IMR-90 (cell line): ENCODE measurements around the gene ANGPTL7. TPM values are rescaled to one million over a fixed set of nuclear protein-coding genes. Genes with fewer than 3 reads are reported as not detected.

Experiments
- ATAC-seq: fragments of 200-7000 bp; cut with Tn5 transposase; 2 replicates; pipeline ENCODE4 v1.9.1; 2020; ENCODE audit warnings: low read depth, mild to moderate bottlenecking, moderate library complexity
- BruUV-seq: library from RNA; stranded (reverse); fragments of 400-500 nt; replicated peaks from 2 replicates; lab custom pipeline; 2021; lab: Mats Ljungman, UMichigan
- CTCF ChIA-PET: fragments of 300-600 bp; formaldehyde crosslinking; extraction: SDS; loops from one replicate; lab custom pipeline; 2021; ENCODE audit warnings: antibody characterized with exemption; lab: Yijun Ruan, JAX
- POLR2A ChIA-PET: fragments of 300-600 bp; sonication (Branson Sonifier 250); formaldehyde crosslinking; loops from one replicate; lab custom pipeline; 2022; ENCODE audit warnings: antibody characterized with exemption; ENCODE audit not compliant: unreplicated experiment; lab: Charles Lee
- DNase-seq: peaks from one replicate; pipeline ENCODE4 v3.0.0; 2013
- H2AFZ ChIP-seq: replicated peaks from 2 replicates; pipeline ENCODE3; 2013; ENCODE audit warnings: low read length, mild to moderate bottlenecking; ENCODE audit not compliant: poor library complexity
- H2AK5ac ChIP-seq: 2 replicates; pipeline ENCODE4 v1.6.1; 2013; ENCODE audit warnings: low read depth, low read length, inconsistent platforms
- H2AK9ac ChIP-seq: replicated peaks from 2 replicates; pipeline ENCODE3; 2013; ENCODE audit warnings: mild to moderate bottlenecking, low read depth, low read length, moderate library complexity; ENCODE audit not compliant: poor library complexity
- H2BK120ac ChIP-seq: 2 replicates; pipeline ENCODE4 v1.6.1; 2013; ENCODE audit warnings: low read depth, low read length, inconsistent platforms
- H2BK15ac ChIP-seq: 3 replicates; pipeline ENCODE4 v1.6.1; 2013; ENCODE audit warnings: low read depth, low read length, inconsistent platforms
- H2BK20ac ChIP-seq: 2 replicates; pipeline ENCODE4 v1.6.1; 2013; ENCODE audit warnings: low read depth, mild to moderate bottlenecking, inconsistent platforms, low read length, moderate library complexity
- H2BK5ac ChIP-seq: 2 replicates; pipeline ENCODE4 v1.6.1; 2013; ENCODE audit warnings: mild to moderate bottlenecking, low read depth, low read length, inconsistent platforms; ENCODE audit not compliant: poor library complexity, severe bottlenecking
- H3K14ac ChIP-seq: replicated peaks from 2 replicates; pipeline ENCODE4 v1.6.1; 2013; ENCODE audit warnings: low read depth, low read length, inconsistent platforms
- H3K18ac ChIP-seq: 2 replicates; pipeline ENCODE4 v1.6.1; 2013; ENCODE audit warnings: low read depth, low read length, control low read depth
- H3K23ac ChIP-seq: 2 replicates; pipeline ENCODE4 v1.6.1; 2013; ENCODE audit warnings: low read depth, low read length, inconsistent platforms
- H3K27ac ChIP-seq: 2 replicates; pipeline ENCODE4 v1.5.1; 2013; ENCODE audit warnings: mild to moderate bottlenecking, control low read depth, low read length; ENCODE audit not compliant: insufficient read depth
- H3K27me3 ChIP-seq: 2 replicates; pipeline ENCODE4 v1.6.1; 2013; ENCODE audit warnings: low read length; ENCODE audit not compliant: control insufficient read depth, insufficient read depth
- H3K36me3 ChIP-seq: 2 replicates; pipeline ENCODE4 v1.6.1; 2013; ENCODE audit warnings: low read length, mixed read lengths; ENCODE audit not compliant: control insufficient read depth, insufficient read depth
- H3K4ac ChIP-seq: 2 replicates; pipeline ENCODE4 v1.6.1; 2013; ENCODE audit warnings: low read depth, low read length, inconsistent platforms
- H3K4me1 ChIP-seq: 2 replicates; pipeline ENCODE4 v1.6.1; 2013; ENCODE audit warnings: low read length, mixed read lengths; ENCODE audit not compliant: control insufficient read depth, insufficient read depth
- H3K4me2 ChIP-seq: 2 replicates; pipeline ENCODE4 v1.6.1; 2013; ENCODE audit warnings: low read depth, mild to moderate bottlenecking, control low read depth, low read length, moderate library complexity
- H3K4me3 ChIP-seq: 2 replicates; pipeline ENCODE4 v1.5.1; 2013; ENCODE audit warnings: low read depth, mild to moderate bottlenecking, control low read depth, low read length, moderate library complexity; ENCODE audit not compliant: insufficient read depth
- H3K56ac ChIP-seq: 2 replicates; pipeline ENCODE4 v1.6.1; 2013; ENCODE audit warnings: low read length, inconsistent platforms; ENCODE audit not compliant: insufficient read depth; ENCODE audit errors: extremely low read depth
- H3K79me1 ChIP-seq, 2 experiments: 2 replicates each; pipeline ENCODE4 v1.6.1; 2013; ENCODE audit warnings: low read length in 2 of 2, inconsistent platforms in 1 of 2, low read depth in 1 of 2
- H3K9ac ChIP-seq: 2 replicates; pipeline ENCODE4 v1.6.1; 2013; ENCODE audit warnings: low read depth, low read length, control low read depth
- H3K9me1 ChIP-seq: 2 replicates; pipeline ENCODE4 v1.6.1; 2013; ENCODE audit warnings: low read length, inconsistent platforms; ENCODE audit not compliant: insufficient read depth
- H3K9me3 ChIP-seq: 2 replicates; pipeline ENCODE4 v1.6.1; 2013; ENCODE audit warnings: low read length; ENCODE audit not compliant: control insufficient read depth, insufficient read depth
- H4K20me1 ChIP-seq: 2 replicates; pipeline ENCODE4 v1.6.1; 2013; ENCODE audit warnings: low read length, inconsistent platforms; ENCODE audit not compliant: insufficient read depth
- H4K5ac ChIP-seq: 2 replicates; pipeline ENCODE4 v1.6.1; 2013; ENCODE audit warnings: mild to moderate bottlenecking, low read depth, low read length, control low read depth
- H4K8ac ChIP-seq, 2 experiments: 2 replicates each; pipeline ENCODE4 v1.6.1; 2013; ENCODE audit warnings: low read depth in 2 of 2, low read length in 2 of 2, control low read depth in 1 of 2, inconsistent platforms in 1 of 2
- H4K91ac ChIP-seq: 2 replicates; pipeline ENCODE4 v1.6.1; 2013; ENCODE audit warnings: low read depth, low read length, inconsistent platforms; ENCODE audit not compliant: insufficient read depth
- BHLHE40 ChIP-seq: fragments of 150-350 bp; IDR thresholded peaks from 2 replicates; pipeline ENCODE4 v1.6.1; 2016; ENCODE audit warnings: mild to moderate bottlenecking, low read depth, low read length
- CEBPB ChIP-seq: IDR thresholded peaks from 2 replicates; pipeline ENCODE4 v1.6.1; 2012; ENCODE audit warnings: low read depth, low read length, improper control_type of control experiment
- CHD1 ChIP-seq: IDR thresholded peaks from 2 replicates; pipeline ENCODE4 v1.6.1; 2012; ENCODE audit warnings: low read depth, low read length, improper control_type of control experiment
- ELK1 ChIP-seq: fragments of 150-350 bp; IDR thresholded peaks from 2 replicates; pipeline ENCODE4 v1.6.1; 2016; ENCODE audit warnings: low read depth, mild to moderate bottlenecking, low read length, moderate library complexity, borderline replicate concordance
- FOS ChIP-seq: fragments of 150-350 bp; IDR thresholded peaks from 2 replicates; pipeline ENCODE4 v1.6.1; 2016; ENCODE audit warnings: low read depth, low read length
- MAFK ChIP-seq: IDR thresholded peaks from 2 replicates; pipeline ENCODE4 v1.6.1; 2012; ENCODE audit warnings: low read depth, low read length, improper control_type of control experiment
- MAZ ChIP-seq: IDR thresholded peaks from 2 replicates; pipeline ENCODE4 v1.6.1; 2012; ENCODE audit warnings: low read depth, mild to moderate bottlenecking, low read length, improper control_type of control experiment, moderate library complexity, borderline replicate concordance
- MXI1 ChIP-seq: IDR thresholded peaks from 2 replicates; pipeline ENCODE4 v1.6.1; 2012; ENCODE audit warnings: low read depth, mild to moderate bottlenecking, low read length, moderate library complexity, borderline replicate concordance
- POLR2A ChIP-seq: IDR thresholded peaks from 2 replicates; pipeline ENCODE4 v1.6.1; 2012; ENCODE audit warnings: mild to moderate bottlenecking, low read depth, low read length
- RAD21 ChIP-seq: IDR thresholded peaks from 2 replicates; pipeline ENCODE4 v1.6.1; 2012; ENCODE audit warnings: low read length, improper control_type of control experiment
- RCOR1 ChIP-seq: IDR thresholded peaks from 2 replicates; pipeline ENCODE4 v1.6.1; 2012; ENCODE audit warnings: mild to moderate bottlenecking, low read length, improper control_type of control experiment; ENCODE audit not compliant: insufficient replicate concordance
- RFX5 ChIP-seq: IDR thresholded peaks from 2 replicates; pipeline ENCODE4 v1.8.0; 2012; ENCODE audit warnings: low read depth, mild to moderate bottlenecking, low read length, moderate library complexity
- SMC3 ChIP-seq: fragments of 150-350 bp; IDR thresholded peaks from 2 replicates; pipeline ENCODE4 v1.6.1; 2016; ENCODE audit warnings: low read depth, mild to moderate bottlenecking, antibody characterized with exemption, low read length, moderate library complexity
- USF2 ChIP-seq: fragments of 150-350 bp; IDR thresholded peaks from 2 replicates; pipeline ENCODE4 v1.6.1; 2017; ENCODE audit warnings: mild to moderate bottlenecking, antibody characterized with exemption, low read length, low read depth
- WGBS, 2 experiments: methylation state at CpG; one replicate each; pipeline versions ENCODE4 v1.1.5 to v1.1.7; 2013; ENCODE audit warnings: missing lambda C conversion rate in 2 of 2; ENCODE audit not compliant: insufficient read length in 1 of 2; ENCODE audit errors: extremely low coverage in 2 of 2; 5-methylcytosine and 5-hydroxymethylcytosine counted together
- dilution Hi-C: fragments of 300-500 bp; cut with HindIII; formaldehyde crosslinking; loops from one replicate; pipeline ENCODE4 v1.14.3; 2018; ENCODE audit warnings: low sequenced_read_pairs; ENCODE audit not compliant: unreplicated experiment
- in situ Hi-C: fragments of 300-500 bp; cut with MboI; formaldehyde crosslinking; loops from 3 replicates; pipeline ENCODE4 v1.14.3; 2019; ENCODE audit warnings: low sequenced_read_pairs, inconsistent platforms, mixed read lengths
- intact Hi-C: fragments of 100-400 bp; cut with micrococcal nuclease; formaldehyde crosslinking; loops from 2 replicates; pipeline ENCODE4 v1.10.0; 2022
- polyA plus RNA-seq, 3 experiments: library from polyadenylated mRNA; depleted of rRNA; stranded (reverse); fragments of >200 nt; gene quantifications; 2 replicates each; pipeline ENCODE4 v1.2.3, GENCODE V29; 2012; ENCODE audit warnings: low replicate concordance in 1 of 3
- total RNA-seq: library from RNA; depleted of rRNA; stranded (reverse); fragments of >200 nt; gene quantifications from 2 replicates; pipeline ENCODE4 v1.2.3, GENCODE V29; 2012

The ANGPTL7 gene
- total and polyA plus RNA-seq, 2 of the 4 experiments (the other 2 are of a cell fraction), result under 0.01 TPM; not detected in 1

- TF ChIP-seq MAFK (no peak), ELK1 (no peak)
Measured at GRCh38 chr1:11142618-11143391, 46.4 kb upstream of the ANGPTL7 start (continued).

GRCh38 chr1:11143401-11143800 is 45.8 kb upstream of the ANGPTL7 start:
- intact Hi-C loops, result no loop called here
- WGBS, 2 experiments, result 100% methylated on average over 2 of the region's 5 CpGs; no CpG with 5 or more reads in 1 of the 2 experiments
- no peak overlapping the region for H2BK15ac ChIP-seq
- TF ChIP-seq MXI1, result no peak
- no peak for TF ChIP-seq RAD21
- TF ChIP-seq RCOR1, result no peak
- TF ChIP-seq BHLHE40, result no peak
- TF ChIP-seq ELK1, result no peak
- TF ChIP-seq USF2, result no peak
- no peak for TF ChIP-seq SMC3
- no peak for TF ChIP-seq CHD1
- TF ChIP-seq MAZ, result no peak
- no peak for TF ChIP-seq POLR2A
- TF ChIP-seq CEBPB, result no peak
- no peak for TF ChIP-seq RFX5
- TF ChIP-seq FOS, result no peak

More at GRCh38 chr1:11143401-11143800, 45.8 kb upstream of the ANGPTL7 start:
- Histone ChIP-seq H3K9ac (no peak overlapping the region), H3K79me1 (no peaks in the 10 kb centered on the region), H2AFZ (no peak overlapping the region), H3K27ac (no peak overlapping the region), H3K23ac (no peak overlapping the region), H3K4me2 (no peak overlapping the region), H2AK9ac (no peak overlapping the region), H2AK5ac (no peak overlapping the region), H3K4me3 (no peak overlapping the region), H3K36me3 (peaks cover 24% of the 10 kb centered on the region), H3K56ac (no peak overlapping the region), H3K9me1 (peaks cover 5% of the 10 kb centered on the region; the same call in 1 of the 2 replicates), H3K4ac (no peak overlapping the region), H3K27me3 (no peaks in the 10 kb centered on the region), H2BK20ac (no peak overlapping the region), H4K91ac (no peak overlapping the region), H3K18ac (no peak overlapping the region), H2BK120ac (no peak overlapping the region), H3K4me1 (peaks cover 6% of the 10 kb centered on the region), H4K8ac (no peak overlapping the region), H2BK5ac (no peak overlapping the region), H4K20me1 (no peaks in the 10 kb centered on the region), H4K5ac (no peak overlapping the region), H3K9me3 (no peaks in the 10 kb centered on the region), H3K14ac (no peak overlapping the region)
- dilution Hi-C loops (no loop called here), in situ Hi-C loops (no loop called here)
- no peak for DNase-seq
- ChIA-PET CTCF (no interaction called here), POLR2A (no interaction called here)
- ATAC-seq, result no peak
- BruUV-seq, result no TSS peak
